HG03103 (cell line): ENCODE data around the gene VAV2.
"Not testable (repeated sequence)": the region's sequence is repeated elsewhere in the genome, so short reads cannot be mapped to it uniquely, and the experiment has no call there.

Source experiments
- ATAC-seq: cut with Tn5 transposase; IDR thresholded peaks from one replicate; pipeline ENCODE4 v1.9.1; 2021; ENCODE audit warnings: low read depth; ENCODE audit not compliant: unreplicated experiment

The VAV2 gene

DNA sequence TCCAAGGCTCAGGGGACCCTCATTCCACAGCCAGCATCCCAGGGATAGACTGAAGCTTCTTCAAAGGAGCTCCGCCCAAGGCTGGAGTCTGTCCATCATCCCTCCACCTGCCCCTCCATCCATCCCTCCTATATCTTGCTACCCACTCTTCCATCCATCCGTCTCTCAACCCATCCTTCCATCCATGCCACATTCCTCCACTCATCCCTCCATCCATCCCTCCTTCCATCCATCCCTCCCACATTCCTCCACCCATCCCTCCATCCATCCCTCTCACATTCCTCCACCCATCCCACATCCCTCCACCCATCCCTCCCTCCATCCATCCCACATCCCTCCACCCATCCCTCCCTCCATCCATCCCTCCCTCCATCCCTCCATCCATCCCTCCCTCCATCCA, 5.5 kb upstream of the VAV2 start:
- ATAC-seq, result no peak

DNA sequence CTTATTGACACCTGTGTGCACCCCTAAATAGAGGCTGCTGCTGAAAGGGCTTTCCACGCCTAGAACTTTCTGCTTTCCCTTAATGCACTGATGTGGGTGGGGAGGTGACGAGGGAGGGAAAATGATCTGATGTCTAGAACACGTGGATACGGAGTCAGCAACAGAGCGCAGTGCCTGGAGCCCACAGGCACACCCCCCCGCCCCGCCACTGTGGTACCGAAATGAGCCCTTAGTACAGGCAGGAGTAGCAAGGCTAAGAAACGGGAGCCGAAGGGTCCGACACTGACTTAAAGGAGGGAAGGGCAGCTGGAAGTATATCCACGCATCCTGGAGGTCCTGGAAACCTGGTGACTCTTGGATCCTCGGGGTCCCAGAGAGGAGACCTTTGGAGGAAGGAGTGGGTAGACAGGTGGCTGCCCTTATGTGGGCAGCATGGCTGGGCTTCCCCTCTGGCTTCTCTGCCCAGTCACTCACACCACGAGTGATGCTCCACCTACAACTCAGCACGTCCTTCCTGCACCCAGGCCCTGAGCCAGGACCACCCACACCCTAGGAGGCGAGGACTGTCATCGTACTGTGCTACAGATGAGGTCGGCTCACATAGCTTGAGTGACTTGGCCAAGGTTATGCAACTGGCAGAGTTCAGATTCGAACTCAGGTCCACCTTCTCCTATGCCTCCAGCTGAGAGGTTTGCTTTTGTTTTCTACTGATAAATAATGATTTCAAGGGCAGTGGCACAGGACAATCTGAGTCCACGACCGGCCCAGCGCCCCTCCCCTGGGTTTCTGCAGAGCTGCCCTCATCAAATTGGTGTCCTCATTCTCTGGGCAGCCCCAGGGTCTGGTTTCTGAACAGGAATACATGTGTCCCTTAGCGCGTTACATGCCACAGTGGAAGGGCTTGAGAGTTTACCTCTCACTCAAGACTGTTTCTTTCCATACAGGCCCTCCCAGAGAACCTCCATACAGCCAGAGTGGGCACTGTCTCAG, 4.7 kb upstream of the VAV2 start:
- no peak for ATAC-seq

DNA sequence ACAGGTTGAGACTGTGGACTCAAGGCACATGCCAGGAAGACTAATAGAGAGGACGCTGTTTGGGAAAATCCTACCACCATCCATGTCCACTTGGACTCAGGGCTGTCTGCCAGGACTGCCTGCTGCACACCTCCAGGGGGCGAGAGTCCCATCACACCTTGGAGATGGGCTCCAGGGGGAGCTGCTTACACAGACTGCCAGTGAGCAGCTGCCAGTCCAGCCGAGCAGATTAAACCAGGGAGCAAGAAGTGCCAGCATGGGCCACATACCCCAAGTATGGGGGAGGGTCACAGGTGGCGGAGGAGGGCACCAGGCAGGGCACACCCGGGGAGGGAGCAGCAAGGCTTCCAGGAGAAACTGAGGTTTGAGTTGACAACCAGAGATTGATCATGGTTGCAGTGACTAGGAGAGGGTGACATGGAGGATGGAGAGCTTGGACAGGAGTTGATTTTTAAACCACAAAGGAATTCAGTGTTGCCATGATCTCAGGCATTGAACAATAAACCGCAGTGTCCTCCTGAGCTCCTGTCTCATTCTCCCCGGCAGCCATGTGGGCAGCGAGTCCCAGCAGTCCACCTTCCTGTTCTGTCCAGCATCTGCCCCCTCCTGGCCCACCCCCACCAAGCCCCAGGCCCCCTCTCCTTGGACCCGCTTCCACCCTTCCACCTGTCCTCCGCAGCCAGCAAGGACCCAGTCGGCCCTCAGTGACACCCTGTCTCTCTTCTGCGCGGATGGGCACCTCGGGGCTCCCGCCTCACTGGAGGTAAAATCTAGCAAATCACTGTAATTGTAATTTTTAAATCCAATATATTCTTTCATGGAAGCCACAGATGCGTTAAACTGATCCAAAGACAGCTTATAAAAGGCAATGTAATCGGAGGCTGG, 3.1 kb upstream of the VAV2 start:
- no peak for ATAC-seq

DNA sequence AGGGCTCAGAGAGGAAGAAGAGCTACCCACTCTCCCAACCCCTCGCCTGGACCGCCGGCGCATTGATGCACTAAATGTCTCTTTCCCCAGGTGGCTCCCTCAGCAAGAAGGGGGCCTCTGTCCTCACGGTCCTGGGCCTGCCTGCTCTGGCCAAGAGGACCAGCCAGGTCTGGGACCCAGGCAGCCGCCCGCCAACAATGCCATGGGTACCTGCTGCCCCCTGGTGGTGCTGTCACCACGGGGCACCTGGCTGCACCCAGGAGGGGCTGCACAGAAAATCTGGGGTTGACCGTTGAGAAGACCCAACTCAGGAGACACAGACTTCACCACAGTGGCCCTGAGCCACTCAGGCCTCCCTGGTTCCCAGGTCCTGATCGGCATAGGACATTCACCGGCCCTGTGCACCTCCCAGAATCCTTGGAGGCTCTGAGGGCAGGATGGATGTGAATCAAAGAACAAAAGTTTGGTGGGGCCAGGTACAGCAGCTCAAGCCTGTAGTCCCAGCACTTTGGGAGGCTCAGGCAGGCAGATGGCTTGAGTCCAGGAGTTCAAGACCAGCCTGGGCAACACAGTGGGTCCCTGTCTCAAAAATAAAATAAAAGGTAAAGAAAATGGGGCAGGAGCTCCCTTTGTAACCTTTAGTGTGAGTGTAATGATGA, 2.4 kb upstream of the VAV2 start:
- no peak for ATAC-seq

DNA sequence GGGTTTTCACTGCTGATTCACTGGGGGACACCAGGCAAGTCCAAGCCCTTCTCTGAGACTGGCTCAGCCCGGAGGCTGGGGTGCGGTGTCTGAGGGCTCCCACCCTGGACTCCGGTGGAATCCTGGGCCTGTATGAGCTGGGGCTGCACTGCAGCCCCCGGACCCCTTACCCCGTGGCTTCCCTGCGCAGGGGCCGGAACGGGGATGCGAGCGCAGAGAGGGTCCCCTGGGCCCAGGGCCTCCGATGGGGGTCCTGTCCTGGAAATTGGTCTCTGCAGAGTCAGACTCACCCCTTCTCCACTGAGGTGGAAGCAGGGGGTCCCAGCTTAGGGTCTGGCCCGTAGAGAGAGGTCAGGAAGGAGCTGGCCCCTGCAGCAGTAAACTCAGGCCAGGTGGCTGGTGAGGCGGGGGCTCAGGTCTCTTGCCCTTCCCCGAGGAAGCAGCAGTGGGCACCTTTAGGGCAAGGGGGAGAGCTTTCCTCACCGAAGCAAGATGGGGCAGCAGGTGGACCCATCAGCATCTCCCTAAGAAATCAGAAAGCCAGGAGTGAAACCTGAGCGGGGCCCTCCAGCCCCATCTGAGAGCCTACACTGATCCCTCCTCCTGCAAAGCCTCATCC, 1.6 kb upstream of the VAV2 start:
- no peak for ATAC-seq

DNA sequence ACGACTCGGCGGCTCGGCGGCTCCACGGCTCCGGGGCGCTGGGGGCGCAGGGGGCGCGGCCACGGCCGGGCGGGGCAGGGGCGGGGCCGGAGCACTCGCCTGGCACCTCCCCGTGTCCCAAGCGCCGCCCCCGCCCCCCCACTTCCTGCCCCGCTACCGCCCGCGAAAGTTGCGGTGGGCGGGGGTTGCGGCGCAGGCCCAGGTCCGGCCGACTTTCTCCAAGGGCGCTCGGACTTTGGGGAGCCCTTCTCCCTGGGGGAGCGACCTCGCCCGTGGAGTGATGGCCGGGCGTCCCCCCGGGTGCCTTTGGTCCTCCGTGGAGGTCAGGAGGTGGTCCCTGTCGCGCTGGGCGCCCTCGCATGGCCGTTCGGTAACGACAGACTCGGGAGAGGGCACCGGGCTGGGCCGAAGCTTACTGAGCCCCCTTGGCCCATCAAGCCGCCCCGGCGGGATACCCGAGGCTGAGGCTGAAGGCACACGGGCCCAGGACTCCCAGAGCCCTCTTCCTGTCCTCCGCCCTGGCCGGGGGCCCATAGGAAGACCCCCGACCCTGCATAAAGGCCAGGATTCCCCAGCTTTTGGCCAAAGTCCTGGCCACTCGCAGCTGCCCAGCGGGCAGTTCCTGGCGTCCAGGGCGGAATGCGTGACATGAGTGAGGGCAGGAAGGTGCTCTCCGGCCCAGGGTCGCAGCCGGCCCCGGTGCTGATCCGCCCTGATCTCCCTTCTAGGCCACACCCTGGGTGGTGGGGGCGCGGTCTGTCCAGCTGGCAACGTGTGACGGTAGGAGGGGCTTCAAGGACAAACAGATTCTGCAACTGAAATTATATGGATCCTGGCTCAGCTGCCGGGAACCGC, 883 bp upstream of the VAV2 start:
- peak; percentile 43 for ATAC-seq

DNA sequence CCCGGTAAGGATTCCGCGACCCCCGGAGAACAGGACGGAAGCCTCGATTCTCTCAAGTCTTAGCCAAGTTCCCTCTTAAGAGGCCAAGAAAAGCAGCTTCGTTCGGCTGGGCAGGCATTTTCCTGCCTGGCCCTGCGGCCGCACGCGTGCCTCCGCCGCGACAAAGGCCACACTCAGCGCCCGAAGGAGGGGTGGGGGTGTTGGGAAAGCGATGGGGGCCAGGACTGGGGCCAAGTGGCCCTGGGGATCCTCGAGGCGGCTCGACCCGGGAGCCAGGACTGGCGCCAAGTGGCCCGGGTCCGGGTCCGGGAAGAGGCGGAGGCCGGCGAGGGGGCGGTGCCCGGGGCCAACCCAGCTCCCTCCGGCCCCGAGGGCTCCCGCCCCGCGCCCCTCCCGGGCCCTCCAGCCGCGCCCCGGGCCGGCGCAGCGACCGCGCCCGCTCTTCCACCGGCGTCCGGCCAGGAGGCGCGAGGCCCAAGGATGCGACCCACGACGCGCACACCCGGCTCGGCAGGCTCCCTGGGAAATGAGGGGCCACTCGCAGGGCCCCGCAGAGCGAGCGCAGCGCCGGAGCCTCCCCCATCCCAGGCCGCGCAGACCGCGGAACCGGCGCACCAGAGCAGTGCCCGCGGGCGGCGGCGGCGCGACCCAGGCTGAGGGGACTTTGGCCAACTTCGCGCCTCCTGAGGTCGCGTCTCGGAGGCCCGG, 756 bp downstream of the VAV2 start:
- ATAC-seq, result peak; percentile 4

DNA sequence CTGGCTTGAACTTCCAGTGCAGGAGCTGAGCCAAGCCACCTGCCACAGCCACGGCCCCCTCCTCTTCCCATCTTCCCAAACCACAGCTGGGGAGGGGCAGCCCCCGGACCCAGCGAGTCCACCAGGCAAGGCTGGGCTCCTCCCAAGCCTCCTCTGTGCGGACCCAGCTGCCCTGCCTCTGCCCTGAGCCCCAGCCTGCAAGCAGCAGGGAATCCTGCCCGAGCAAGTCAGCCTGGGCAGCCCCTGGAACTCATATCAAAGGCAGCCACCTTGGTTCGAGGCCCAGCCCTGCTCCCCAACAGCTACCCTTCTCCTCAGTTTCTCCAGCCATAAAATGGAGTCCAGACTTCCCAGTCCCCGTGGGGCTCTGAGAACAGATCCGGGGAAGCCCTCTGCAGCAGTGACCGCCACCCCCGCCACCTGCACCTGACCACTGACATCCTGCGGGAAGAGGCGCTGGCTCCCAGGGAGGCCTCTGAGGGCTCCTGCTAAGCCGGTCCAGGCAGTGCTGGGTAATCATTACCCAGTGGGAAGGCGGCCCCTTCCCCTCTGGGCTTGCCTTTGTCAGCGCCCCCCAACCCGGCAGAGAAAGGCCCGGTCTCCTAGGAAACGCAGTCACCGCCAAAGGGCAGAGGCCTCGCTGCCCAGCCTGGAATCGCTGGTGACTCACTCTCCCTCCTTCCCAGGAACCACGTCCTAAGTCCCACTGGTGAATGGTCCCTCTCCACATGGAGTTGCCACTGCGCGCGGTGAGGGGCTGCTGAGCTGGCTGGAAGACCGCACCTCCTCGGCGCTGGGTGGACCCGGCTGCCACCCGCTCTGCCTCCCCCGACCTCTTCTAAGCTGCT, 1.5 kb downstream of the VAV2 start:
- ATAC-seq, result no peak

DNA sequence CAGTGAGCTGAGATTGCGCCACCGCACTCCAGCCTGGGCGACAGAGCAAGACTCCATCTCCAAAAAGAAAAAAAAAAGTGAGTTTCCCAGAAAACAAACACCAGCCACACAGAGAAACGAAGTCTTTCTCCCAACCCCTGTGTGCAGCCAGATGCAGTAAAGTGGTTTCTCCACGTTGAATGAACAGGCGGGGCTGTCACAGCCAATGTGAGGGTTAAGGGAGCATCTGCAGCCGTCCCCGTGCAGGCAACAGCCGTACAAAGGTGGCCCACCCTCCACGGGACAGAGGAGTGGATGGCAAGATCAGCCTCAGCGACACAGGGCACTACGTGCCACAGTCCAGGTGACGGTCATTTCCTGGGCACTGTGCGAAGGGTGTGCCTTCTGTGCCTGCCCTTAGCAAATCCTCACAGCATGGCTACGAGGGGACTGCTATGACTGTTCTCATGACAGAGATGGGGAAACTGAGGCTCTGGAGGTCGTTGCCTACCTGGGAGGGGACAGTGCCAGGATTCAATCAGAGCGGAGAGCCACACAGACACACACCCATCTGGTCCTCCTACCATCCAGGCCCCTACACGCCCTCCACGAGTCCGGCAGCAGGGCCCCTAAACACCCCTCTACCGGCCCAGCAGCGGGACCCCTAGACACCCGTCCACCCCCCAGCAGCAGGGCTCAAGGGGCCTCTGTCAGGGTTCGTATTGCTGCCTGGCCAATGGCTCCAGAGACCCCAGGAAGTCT, 2.3 kb downstream of the VAV2 start:
- ATAC-seq, result no peak

DNA sequence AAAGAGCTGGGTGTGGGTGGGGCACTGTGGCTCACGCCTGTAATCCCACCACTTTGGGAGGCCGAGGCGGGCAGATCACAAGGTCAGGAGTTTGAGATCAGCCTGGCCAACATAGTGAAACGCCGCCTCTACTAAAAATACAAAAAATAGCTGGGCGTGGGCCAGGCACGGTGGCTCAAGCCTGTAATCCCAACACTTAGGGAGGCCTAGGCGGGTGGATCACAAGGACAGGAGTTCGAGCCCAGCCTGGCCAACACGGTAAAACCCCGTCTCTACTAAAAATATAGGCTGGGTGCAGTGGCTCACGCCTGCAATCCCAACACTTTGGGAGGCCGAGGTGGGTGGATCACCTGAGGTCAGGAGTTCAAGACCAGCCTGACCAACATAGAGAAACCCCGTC, 3.4 kb downstream of the VAV2 start:
- ATAC-seq, result not testable (repeated sequence)

DNA sequence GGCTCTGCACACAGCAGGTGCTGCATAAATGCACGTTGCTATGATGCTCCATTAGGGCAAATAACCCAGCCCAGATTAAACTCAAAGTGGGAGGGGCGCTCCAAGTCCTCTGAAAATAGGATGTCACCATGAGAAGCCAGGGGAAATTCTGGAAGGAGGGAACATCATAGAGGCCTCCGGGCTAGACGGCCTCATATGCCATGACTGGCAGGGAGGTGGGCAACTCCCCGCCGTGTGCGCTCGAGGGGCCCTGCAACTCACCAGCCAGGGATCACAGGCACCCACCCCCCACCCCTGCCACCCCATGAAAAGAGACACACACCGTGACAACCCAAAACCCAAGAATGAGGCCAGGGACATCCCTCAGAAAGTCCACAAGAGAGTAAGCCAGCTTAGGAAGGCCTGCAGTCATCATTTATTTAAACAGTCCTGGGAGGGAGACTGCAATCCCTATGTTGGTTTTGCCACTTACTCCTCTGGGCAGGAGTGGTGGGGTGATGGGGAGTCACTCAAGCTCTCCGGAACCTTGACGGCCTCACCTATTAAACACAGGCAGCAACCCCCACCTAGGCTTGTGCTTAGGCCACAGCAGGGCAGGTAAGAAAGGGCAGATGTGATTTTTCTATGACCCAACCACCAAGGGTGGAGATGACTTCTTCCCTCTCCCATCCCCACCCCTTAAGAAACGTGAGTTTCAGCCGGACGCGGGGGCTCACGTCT, 4.0 kb downstream of the VAV2 start:
- ATAC-seq, result no peak

DNA sequence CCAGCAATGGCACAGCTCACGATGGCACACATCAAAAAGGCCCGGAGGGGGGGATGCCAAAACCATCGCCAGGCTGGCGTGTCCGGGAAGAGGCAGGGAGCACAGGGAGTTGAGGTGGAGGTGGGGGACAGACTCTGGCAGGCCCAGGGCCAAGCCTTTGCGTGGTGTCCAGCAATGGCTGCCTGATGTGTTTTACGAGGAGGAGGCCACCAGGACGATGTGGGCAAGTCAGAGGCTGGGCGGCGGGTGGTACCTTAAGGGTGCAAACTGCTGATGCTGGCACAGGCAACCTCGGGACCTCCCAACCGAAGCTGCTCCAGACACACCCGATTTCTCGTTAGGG, 4.7 kb downstream of the VAV2 start:
- ATAC-seq, result no peak

DNA sequence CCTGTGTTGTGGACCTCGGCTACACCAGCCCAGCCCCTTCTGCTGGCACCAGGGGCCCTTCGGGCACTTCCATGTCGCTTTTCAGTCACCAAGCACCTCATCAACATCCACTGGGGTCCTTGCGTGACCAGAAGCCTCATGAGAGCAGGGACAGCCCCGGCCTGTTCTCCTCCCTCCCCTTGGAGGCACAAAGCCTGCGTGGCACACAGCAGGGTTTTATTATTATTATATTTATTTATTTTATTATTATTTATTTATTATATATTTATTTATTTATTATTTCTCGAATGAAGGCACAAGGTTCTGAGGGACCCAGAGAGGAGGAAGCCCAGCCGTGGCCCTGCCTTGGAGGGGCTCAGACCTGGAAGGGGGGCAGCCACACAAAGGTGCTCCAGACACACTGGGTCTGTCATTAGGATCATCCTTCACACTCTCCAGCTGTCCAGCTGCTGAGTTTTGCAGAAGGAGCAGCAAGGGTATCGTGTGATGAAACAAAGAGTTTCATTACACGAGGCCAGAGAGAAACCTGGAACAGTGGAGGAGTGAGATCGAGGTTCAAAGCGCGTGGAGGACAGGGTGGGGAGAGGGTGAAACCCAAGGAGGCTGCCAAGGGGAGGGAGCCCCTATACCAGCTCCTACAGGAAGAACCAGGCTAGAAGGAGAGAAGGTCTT, 5.2 kb downstream of the VAV2 start:
- ATAC-seq, result no peak

DNA sequence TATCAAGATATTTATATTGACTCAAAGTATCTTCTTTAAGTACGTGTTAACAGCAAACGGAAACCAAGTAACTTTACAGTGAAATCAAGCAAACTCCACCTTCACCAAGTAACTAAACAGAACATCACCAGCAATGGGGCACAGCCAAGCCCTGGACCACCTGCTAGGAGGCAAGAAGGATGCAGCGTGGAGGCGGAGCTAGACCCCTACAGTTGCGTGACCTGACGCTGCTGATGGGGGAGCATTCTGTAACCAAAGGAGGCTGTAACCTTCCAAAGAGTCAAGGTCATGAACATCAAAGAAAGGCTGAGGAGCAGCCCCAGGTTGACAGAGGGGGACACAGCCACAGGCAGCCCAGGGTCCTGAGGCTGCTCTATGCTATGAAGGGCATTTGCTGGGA, 6.1 kb downstream of the VAV2 start:
- ATAC-seq, result no peak

DNA sequence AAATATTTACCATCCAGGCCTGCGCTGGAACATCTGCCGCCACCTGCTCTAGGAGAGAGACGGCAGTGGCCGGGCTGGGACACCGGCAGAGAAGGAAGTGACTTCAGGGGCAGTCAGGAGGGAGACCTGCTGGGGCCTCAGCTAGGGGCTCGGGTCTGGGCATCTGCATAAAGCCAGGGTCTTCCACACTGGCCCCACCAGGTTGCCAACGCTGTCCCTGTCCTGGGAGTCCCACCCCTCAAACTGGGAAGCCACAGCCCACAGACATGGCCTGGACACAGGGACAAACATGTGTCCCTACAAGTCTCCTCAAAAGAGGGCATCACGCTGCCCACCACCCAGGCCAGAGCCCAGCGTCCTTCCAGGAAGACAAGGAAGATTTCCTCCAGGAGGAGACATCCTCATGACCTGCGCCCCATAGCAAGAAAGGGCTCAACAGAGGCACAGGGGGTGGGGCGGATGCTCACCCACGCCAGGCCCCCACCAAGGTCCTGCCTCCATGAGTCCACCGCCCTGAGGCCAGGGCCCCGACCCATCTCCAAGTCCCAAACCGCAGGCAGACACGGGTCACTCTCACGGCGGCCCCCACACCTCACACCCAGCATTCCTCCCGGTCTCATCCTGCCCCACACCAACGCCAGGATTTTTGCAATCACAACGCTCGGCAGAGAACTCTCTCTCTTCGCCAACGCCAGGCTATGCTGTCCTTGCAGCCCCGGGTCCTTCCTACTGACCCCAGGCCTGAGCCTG, 9.0 kb downstream of the VAV2 start:
- ATAC-seq, result no peak
